Measurements from ENCODE around the gene S100A14.
A peak's percentile ranks its signal among the peaks of the same experiment; 100 is the strongest.
"Not testable (repeated sequence)": the region's sequence is repeated elsewhere in the genome, so short reads cannot be mapped to it uniquely, and the experiment has no call there.

Gene S100A14

GRCh38 chr1:153583976-153584375, 32.1 kb downstream of the S100A14 start:
- no peak for DNase-seq

GRCh38 chr1:153583514-153583913, 32.6 kb downstream of the S100A14 start:
- DNase-seq: not testable (repeated sequence)

GRCh38 chr1:153582836-153583235, 33.3 kb downstream of the S100A14 start:
- not testable (repeated sequence) for DNase-seq

GRCh38 chr1:153578936-153579335, 37.2 kb downstream of the S100A14 start:
- no peak for DNase-seq

- no peak for DNase-seq
Observed at GRCh38 chr1:153578490-153578889, 37.6 kb downstream of the S100A14 start.

GRCh38 chr1:153577624-153578051, 38.5 kb downstream of the S100A14 start:
- no peak for DNase-seq

GRCh38 chr1:153577138-153577537, 39.0 kb downstream of the S100A14 start:
- DNase-seq: no peak

GRCh38 chr1:153575497-153575896, 40.6 kb downstream of the S100A14 start:
- DNase-seq: not testable (repeated sequence)

GRCh38 chr1:153575081-153575491, 41.0 kb downstream of the S100A14 start:
- not testable (repeated sequence) for DNase-seq

GRCh38 chr1:153573351-153573750, 42.8 kb downstream of the S100A14 start:
- no peak for DNase-seq

GRCh38 chr1:153572569-153573015, 43.5 kb downstream of the S100A14 start:
- peak; percentile 65 for DNase-seq

GRCh38 chr1:153571706-153572105, 44.4 kb downstream of the S100A14 start:
- no peak for DNase-seq

- DNase-seq: no peak
Observed at GRCh38 chr1:153570874-153571273, 45.3 kb downstream of the S100A14 start.

- no peak for DNase-seq
Observed at GRCh38 chr1:153569465-153569864, 46.7 kb downstream of the S100A14 start.

GRCh38 chr1:153568367-153569099, 47.6 kb downstream of the S100A14 start:
- DNase-seq: peak; percentile 88

GRCh38 chr1:153567621-153568366, 48.3 kb downstream of the S100A14 start:
- DNase-seq: no peak

GRCh38 chr1:153566414-153567371, 49.4 kb downstream of the S100A14 start:
- DNase-seq: peak; percentile 41

- DNase-seq: peak; percentile 4
Observed at GRCh38 chr1:153565529-153566374, 50.4 kb downstream of the S100A14 start, which contains the start of gene S100A2. Gene S100A2, minus strand, starts transcription at chr1:153565844. Its CDS starts 1,967 bp downstream, at chr1:153563877.

Data from NCI-H2029 treated with DMSO at 0.1 percent for 48 hours (cell line).